GM21515 (cell line): ENCODE results near the gene BRCC3.
"Not testable (repeated sequence)": the region's sequence is repeated elsewhere in the genome, so short reads cannot be mapped to it uniquely, and the experiment has no call there.

Experiments used
- ATAC-seq: cut with Tn5 transposase; IDR thresholded peaks from one replicate; pipeline ENCODE4 v1.9.1; 2021; ENCODE audit not compliant: unreplicated experiment

BRCC3 gene

GRCh38 chrX:155143959-155144548 lies 72.7 kb downstream of the BRCC3 start:
- ATAC-seq, result no peak

GRCh38 chrX:155144926-155145325 lies 73.6 kb downstream of the BRCC3 start:
- no peak for ATAC-seq

- ATAC-seq, result not testable (repeated sequence)
Observed at GRCh38 chrX:155147612-155148011, 76.3 kb downstream of the BRCC3 start.

- ATAC-seq, result not testable (repeated sequence)
Observed at GRCh38 chrX:155148166-155148565, 76.9 kb downstream of the BRCC3 start.

GRCh38 chrX:155148724-155149537 lies 77.6 kb downstream of the BRCC3 start:
- ATAC-seq, result no peak

- no peak for ATAC-seq
Observed at GRCh38 chrX:155169881-155170280, 98.6 kb downstream of the BRCC3 start.
